T-helper 1 cell treated with Interleukin-12 subunit alpha and Interleukin-12 subunit beta and Interleukin-4 antibody, amounts not matched to agents 30 μg/mL and 1 μg/mL, for 36 hours (primary cell): ENCODE data around the gene AP2A1.
"Not testable (repeated sequence)": the region's sequence is repeated elsewhere in the genome, so short reads cannot be mapped to it uniquely, and the experiment has no call there.

Experiments used
- H3K27ac Mint-ChIP-seq: one replicate; pipeline ENCODE4 v1.8.0; 2021; ENCODE audit warnings: mild to moderate bottlenecking, mixed read lengths
- H3K27me3 Mint-ChIP-seq: one replicate; pipeline ENCODE4 v1.8.0; 2021; ENCODE audit warnings: low read depth, mixed read lengths
- H3K36me3 Mint-ChIP-seq: one replicate; pipeline ENCODE4 v1.8.0; 2021; ENCODE audit warnings: low read depth, mixed read lengths
- H3K4me1 Mint-ChIP-seq: one replicate; pipeline ENCODE4 v1.8.0; 2021; ENCODE audit warnings: low read depth, mixed read lengths
- H3K4me3 Mint-ChIP-seq: one replicate; pipeline ENCODE4 v1.8.0; 2021; ENCODE audit warnings: mild to moderate bottlenecking, moderate library complexity, mixed read lengths
- H3K9me3 Mint-ChIP-seq: one replicate; pipeline ENCODE4 v1.8.0; 2021; ENCODE audit warnings: mixed read lengths

Gene AP2A1

GRCh38 chr19:49766930-49767299 lies at the start of gene AP2A1:
TSS of gene AP2A1 (plus strand) at chr19:49767001. CDS start at chr19:49767134, 133 bp downstream.
- H3K27ac Mint-ChIP-seq, result peak within 1 kb of the TSS; percentile 90

DNA sequence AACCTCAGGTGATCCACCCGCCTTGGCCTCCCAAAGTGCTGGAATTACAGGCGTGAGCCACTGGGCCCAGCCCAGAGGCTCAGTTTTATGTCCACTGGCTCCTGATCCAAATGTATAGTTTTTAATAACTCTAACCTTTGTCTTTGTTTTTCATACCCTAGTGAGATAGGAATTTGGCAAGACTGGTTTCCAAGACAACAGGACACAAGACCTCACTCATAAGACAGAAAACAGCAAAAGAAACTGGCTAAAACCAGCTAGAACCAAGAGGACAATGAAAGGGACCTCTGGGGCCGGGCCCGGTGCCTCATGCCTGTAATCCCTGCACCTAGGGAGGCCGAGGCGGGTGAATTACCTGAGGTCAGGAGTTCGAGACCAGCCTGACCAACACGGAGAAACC lies 48.3 kb upstream of the AP2A1 start:
- Mint-ChIP-seq H3K9me3 (no peaks in the 10 kb centered on the region), H3K4me3 (no peak overlapping the region)

More at GRCh38 chr19:49766930-49767299, at the start of gene AP2A1:
- Mint-ChIP-seq H3K4me3 (peak within 1 kb of the TSS; percentile 94), H3K27me3 (no peaks in the 10 kb centered on the region), H3K36me3 (peaks cover 8% of the 10 kb centered on the region), H3K4me1 (peaks cover 30% of the 10 kb centered on the region), H3K9me3 (no peaks in the 10 kb centered on the region)

DNA sequence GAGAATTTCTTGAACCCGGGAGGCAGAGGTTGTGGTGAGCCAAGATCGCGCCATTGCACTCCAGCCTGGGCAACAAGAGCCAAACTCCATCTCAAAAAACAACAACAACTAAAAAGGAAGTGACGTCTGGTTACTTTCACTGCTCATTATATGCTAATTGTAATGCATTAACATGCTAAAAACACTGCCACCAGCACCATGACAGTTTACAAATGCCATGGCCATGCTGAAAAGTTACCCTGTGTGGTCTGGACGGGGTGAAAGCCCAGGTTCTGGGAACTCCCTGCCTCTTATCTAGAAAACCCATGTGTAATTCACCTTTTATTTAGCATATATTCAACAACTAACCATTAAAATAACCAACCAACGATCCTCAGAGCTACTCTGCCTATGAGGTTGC lies 47.8 kb upstream of the AP2A1 start:
- Mint-ChIP-seq H3K4me1 (peaks cover 10% of the 10 kb centered on the region), H3K4me3 (no peak overlapping the region), H3K9me3 (no peaks in the 10 kb centered on the region), H3K36me3 (peaks cover 1% of the 10 kb centered on the region), H3K27me3 (no peaks in the 10 kb centered on the region), H3K27ac (no peak overlapping the region)

More for the DNA sequence above, 48.3 kb upstream of the AP2A1 start:
- Mint-ChIP-seq H3K4me1 (peaks cover 10% of the 10 kb centered on the region), H3K36me3 (peaks cover 1% of the 10 kb centered on the region), H3K27ac (no peak overlapping the region), H3K27me3 (no peaks in the 10 kb centered on the region)

DNA sequence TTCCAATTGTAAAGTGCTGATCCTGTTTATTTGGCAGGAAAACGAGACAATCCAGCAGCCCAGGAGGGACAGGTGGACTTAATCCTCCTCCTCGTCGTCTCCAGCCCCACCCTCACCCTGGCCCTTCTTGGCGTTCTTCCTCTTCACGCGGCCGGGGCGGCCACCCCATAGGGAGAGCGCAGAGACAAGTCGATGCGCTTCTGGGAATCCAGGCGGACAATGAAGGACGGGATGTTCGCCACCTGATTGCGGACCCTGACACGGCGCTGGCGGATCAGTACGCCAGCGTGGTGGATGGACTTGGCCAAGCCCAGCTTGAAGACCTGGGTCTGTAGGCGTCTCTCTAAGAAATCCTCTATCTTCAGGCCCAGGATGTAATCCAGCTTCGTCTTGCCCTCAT lies 47.4 kb upstream of the AP2A1 start:
- H3K4me1 Mint-ChIP-seq, result peaks cover 10% of the 10 kb centered on the region
- H3K4me3 Mint-ChIP-seq, H3K27me3 Mint-ChIP-seq, H3K36me3 Mint-ChIP-seq, H3K27ac Mint-ChIP-seq, H3K9me3 Mint-ChIP-seq: not testable (repeated sequence)

GRCh38 chr19:49727217-49728030 lies 39.4 kb upstream of the AP2A1 start:
- Mint-ChIP-seq H3K27me3 (no peaks in the 10 kb centered on the region), H3K36me3 (no peaks in the 10 kb centered on the region), H3K4me3 (no peak overlapping the region), H3K27ac (no peak overlapping the region), H3K9me3 (no peaks in the 10 kb centered on the region), H3K4me1 (no peaks in the 10 kb centered on the region)

GRCh38 chr19:49730166-49730565 lies 36.6 kb upstream of the AP2A1 start:
- Mint-ChIP-seq H3K9me3 (no peaks in the 10 kb centered on the region), H3K4me1 (no peaks in the 10 kb centered on the region), H3K36me3 (no peaks in the 10 kb centered on the region), H3K27me3 (no peaks in the 10 kb centered on the region), H3K4me3 (no peak overlapping the region), H3K27ac (no peak overlapping the region)

DNA sequence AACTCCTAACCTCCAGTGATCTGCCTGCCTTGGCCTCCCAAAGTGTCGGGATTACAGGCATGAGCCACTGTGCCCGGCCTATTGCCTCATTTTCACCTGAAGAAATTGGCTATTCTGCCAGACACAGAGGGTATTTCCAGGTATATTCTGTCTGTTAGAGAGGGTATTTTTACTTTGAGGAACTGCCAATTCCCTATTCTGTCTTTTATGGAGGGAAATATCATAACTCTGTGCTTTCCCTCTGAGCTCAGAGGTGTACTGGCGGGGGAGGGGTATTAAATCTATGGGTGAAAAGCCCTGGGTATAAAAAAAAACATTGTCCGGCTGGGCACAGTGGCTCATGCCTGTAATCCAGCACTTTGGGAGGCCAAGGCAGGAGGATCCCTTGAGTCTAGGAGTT lies 28.5 kb upstream of the AP2A1 start:
- H3K4me1 Mint-ChIP-seq, result no peaks in the 10 kb centered on the region
- H3K4me3 Mint-ChIP-seq, result no peak overlapping the region
- H3K27ac Mint-ChIP-seq, result no peak overlapping the region

DNA sequence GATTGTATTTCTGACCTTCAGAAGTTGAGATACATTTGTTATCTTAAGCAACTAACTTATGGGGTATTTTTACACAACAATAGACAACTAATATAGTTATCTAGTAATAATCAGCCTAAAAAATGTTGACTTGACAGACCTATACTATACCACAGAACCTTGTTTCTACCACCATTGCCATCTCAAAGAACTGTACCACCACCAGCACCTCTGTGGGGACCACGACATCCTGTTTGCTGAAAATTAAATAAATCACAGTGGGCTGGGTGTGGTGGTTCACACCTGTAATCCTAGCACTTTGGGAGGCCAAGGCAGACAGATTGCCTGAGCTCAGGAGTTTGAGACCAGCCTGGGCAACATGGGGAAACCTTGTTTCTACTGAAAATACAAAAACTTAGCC lies 27.7 kb upstream of the AP2A1 start:
- H3K9me3 Mint-ChIP-seq, result no peaks in the 10 kb centered on the region
- H3K27me3 Mint-ChIP-seq, result no peaks in the 10 kb centered on the region
- H3K4me1 Mint-ChIP-seq, result no peaks in the 10 kb centered on the region
- H3K27ac Mint-ChIP-seq, result no peak overlapping the region
- H3K36me3 Mint-ChIP-seq, result no peaks in the 10 kb centered on the region
- no peak overlapping the region for H3K4me3 Mint-ChIP-seq

More for the DNA sequence above, 28.5 kb upstream of the AP2A1 start:
- Mint-ChIP-seq H3K36me3 (no peaks in the 10 kb centered on the region), H3K9me3 (no peaks in the 10 kb centered on the region), H3K27me3 (no peaks in the 10 kb centered on the region)

DNA sequence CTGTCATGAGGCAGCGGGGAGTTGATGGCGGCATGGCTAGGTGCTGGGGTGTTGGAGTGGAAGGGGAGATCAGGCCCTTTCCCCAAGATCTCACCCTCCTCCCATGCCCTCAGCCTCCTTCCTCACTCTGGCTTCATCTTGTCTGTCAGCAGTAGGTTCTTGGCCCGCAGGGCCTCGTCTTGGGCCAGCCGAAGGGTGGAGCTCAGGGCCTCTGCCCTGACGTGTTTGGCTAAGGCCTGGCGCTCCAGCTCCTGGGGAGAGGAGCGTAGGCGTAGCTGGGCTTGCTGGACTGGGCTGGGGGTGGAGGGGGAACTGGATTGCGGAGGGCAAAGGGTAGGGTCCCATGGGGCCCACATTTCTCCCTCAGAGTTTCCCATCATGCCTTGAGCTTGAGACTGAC lies 26.9 kb upstream of the AP2A1 start:
- Mint-ChIP-seq H3K27me3 (no peaks in the 10 kb centered on the region), H3K4me1 (no peaks in the 10 kb centered on the region), H3K9me3 (no peaks in the 10 kb centered on the region), H3K4me3 (no peak overlapping the region), H3K36me3 (no peaks in the 10 kb centered on the region), H3K27ac (no peak overlapping the region)

GRCh38 chr19:49741210-49741844 lies 25.5 kb upstream of the AP2A1 start:
- H3K9me3 Mint-ChIP-seq, result no peaks in the 10 kb centered on the region
- no peaks in the 10 kb centered on the region for H3K4me1 Mint-ChIP-seq
- no peak overlapping the region for H3K4me3 Mint-ChIP-seq
- no peak overlapping the region for H3K27ac Mint-ChIP-seq
- no peaks in the 10 kb centered on the region for H3K27me3 Mint-ChIP-seq
- no peaks in the 10 kb centered on the region for H3K36me3 Mint-ChIP-seq

DNA sequence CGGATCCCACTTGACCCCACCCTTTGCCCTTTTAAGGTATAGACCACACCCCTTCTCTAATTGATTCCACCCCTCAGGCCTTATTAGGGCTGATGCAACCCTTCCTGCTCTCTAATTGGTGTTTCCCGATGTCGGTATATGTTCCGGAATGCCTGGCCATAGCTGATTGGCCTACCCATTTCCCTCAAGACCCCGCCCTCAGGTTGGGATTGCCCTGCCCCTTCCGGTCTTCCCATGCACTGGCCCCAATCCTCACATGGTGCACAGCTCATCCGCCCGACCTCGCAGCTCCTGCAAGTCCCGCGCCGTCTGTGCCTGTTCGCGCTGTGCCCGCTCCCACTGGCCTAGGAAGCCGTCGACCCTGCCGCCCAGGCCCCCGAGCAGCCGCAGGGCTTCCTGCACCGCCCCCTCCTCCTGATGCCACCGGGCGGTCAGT lies 21.8 kb upstream of the AP2A1 start:
- H3K27me3 Mint-ChIP-seq, result no peaks in the 10 kb centered on the region
- no peaks in the 10 kb centered on the region for H3K4me1 Mint-ChIP-seq

DNA sequence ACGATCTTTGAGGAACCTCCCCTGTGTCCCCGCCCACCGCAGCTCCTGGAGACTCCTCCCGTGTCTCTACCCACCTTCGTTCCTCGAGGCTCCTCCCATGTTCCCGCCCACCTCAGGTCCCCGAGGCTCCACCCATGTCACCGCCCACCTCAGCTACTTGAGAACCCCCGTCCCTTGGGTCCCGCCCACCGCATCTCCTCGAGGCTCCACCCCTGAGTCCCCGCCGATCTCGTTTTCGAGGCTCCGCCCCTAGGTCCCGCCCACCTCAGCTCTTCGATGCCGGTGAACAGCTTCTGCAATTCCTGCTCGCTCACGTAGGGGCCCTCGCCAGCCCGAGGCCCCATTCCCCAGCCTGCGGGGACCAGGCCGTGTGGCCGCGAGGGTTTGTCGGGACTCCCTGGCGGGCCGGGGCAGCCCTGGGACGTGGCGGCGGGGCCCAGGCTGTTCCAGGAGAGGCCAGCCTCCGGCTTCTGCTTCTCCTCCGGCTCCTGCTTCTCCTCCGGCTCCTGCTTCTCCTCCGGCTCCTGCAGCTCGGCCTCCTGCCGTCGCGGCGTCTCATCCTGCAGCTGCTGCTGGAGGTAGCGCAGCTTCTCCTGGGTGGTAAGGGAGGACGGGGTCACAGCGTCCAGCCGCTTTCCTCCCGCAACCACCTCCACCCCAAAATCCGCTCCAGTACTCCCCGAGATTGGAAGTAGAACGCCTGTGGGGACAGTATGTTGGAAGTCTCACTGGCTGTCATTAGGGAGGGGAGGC lies 20.4 kb upstream of the AP2A1 start:
- no peaks in the 10 kb centered on the region for H3K36me3 Mint-ChIP-seq
- no peak overlapping the region for H3K4me3 Mint-ChIP-seq
- H3K27ac Mint-ChIP-seq, result no peak overlapping the region
- H3K9me3 Mint-ChIP-seq, result no peaks in the 10 kb centered on the region
- H3K27me3 Mint-ChIP-seq, result no peaks in the 10 kb centered on the region
- no peaks in the 10 kb centered on the region for H3K4me1 Mint-ChIP-seq

More for the DNA sequence above, 21.8 kb upstream of the AP2A1 start:
- Mint-ChIP-seq H3K27ac (no peak overlapping the region), H3K4me3 (no peak overlapping the region), H3K9me3 (no peaks in the 10 kb centered on the region), H3K36me3 (no peaks in the 10 kb centered on the region)

GRCh38 chr19:49749055-49749716 lies 17.6 kb upstream of the AP2A1 start:
- no peaks in the 10 kb centered on the region for H3K9me3 Mint-ChIP-seq
- H3K27ac Mint-ChIP-seq, result no peak overlapping the region
- no peak overlapping the region for H3K4me3 Mint-ChIP-seq
- H3K27me3 Mint-ChIP-seq, result no peaks in the 10 kb centered on the region
- H3K4me1 Mint-ChIP-seq, result no peaks in the 10 kb centered on the region
- no peaks in the 10 kb centered on the region for H3K36me3 Mint-ChIP-seq

- Mint-ChIP-seq H3K27me3 (no peaks in the 10 kb centered on the region), H3K36me3 (no peaks in the 10 kb centered on the region), H3K4me3 (no peak overlapping the region), H3K4me1 (no peaks in the 10 kb centered on the region), H3K27ac (no peak overlapping the region), H3K9me3 (no peaks in the 10 kb centered on the region)
Measured at GRCh38 chr19:49749771-49750170, 17.0 kb upstream of the AP2A1 start.
